ENCODE results near the gene NEAT1. TPM values are rescaled to one million over a fixed set of nuclear protein-coding genes. Genes with fewer than 3 reads are reported as not detected.
"Not testable (repeated sequence)": the region's sequence is repeated elsewhere in the genome, so short reads cannot be mapped to it uniquely, and the experiment has no call there.

Gene NEAT1
- total and polyA plus RNA-seq, 2 experiments from 2014 or later: 50.7 to 74.3 TPM

DNA sequence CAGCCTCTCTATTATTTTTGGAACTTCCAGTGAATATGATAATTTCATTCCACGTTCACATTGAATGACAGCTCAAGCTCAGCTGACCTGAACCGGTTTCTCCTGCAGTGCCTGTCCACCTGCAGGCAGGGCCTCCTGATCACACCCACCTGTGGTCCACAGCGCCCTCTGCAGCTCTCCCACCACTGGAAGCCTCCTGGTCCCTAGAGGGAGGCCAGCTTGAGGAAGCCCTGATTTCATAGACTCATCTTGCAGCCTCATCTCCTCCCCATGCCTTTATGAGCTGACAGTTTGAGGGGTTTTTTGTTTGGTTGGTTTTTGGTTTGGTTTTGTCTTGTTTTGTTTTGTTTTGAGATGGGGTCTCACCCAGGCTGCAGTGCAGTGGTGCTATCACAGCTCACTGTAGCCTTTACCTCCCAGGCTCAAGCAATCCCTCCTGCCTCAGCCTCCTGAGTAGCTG is 46.3 kb downstream of the NEAT1 start:
- H3K9me3 ChIP-seq (ENCODE audit: low read depth): no peaks in the 10 kb centered on the region
- H3K4me1 ChIP-seq (ENCODE audit: insufficient read depth): peaks cover 25% of the 10 kb centered on the region
- H3K9me2 ChIP-seq (ENCODE audit: insufficient read depth): no peaks in the 10 kb centered on the region
- 0 out of 2 replicates have a peak overlapping the region, but pooled peaks have one; percentile 3 for H3K27ac ChIP-seq
- H3K79me2 ChIP-seq (ENCODE audit: insufficient read depth): peaks cover 65% of the 10 kb centered on the region
- H3K4me3 ChIP-seq: no peak overlapping the region
- no peak overlapping the region for H3K9ac ChIP-seq
- H2AFZ ChIP-seq: no peak overlapping the region
- no peaks in the 10 kb centered on the region for H3K36me3 ChIP-seq (ENCODE audit: low read depth)
- no peak for TF ChIP-seq EZH2 (IDR thresholded peaks at IDR 0.05; ENCODE audit: insufficient read depth, poor library complexity, severe bottlenecking)
- no peak for TF ChIP-seq EZH2phosphoT487 (IDR thresholded peaks at IDR 0.05; ENCODE audit: insufficient read depth, low read depth)
- H3K27me3 ChIP-seq (replicated peaks; ENCODE audit: insufficient read depth): no peaks in the 10 kb centered on the region
- peak; percentile 52 for DNase-seq
- peaks cover 27% of the 10 kb centered on the region for H3F3A ChIP-seq (ENCODE audit: insufficient read depth)
- WGBS, 2 experiments (ENCODE audit: low coverage in 1 of 2, low lambda C conversion rate in 2 of 2, missing lambda C conversion rate in 2 of 2): 22 to 31% methylated on average over 3 of the region's 3 CpGs
- in situ Hi-C loops (cut with MboI): no loop called here
- no peak overlapping the region for H3K4me2 ChIP-seq (ENCODE audit: unreplicated experiment)
- H4K20me1 ChIP-seq (ENCODE audit: insufficient read depth): no peaks in the 10 kb centered on the region

DNA sequence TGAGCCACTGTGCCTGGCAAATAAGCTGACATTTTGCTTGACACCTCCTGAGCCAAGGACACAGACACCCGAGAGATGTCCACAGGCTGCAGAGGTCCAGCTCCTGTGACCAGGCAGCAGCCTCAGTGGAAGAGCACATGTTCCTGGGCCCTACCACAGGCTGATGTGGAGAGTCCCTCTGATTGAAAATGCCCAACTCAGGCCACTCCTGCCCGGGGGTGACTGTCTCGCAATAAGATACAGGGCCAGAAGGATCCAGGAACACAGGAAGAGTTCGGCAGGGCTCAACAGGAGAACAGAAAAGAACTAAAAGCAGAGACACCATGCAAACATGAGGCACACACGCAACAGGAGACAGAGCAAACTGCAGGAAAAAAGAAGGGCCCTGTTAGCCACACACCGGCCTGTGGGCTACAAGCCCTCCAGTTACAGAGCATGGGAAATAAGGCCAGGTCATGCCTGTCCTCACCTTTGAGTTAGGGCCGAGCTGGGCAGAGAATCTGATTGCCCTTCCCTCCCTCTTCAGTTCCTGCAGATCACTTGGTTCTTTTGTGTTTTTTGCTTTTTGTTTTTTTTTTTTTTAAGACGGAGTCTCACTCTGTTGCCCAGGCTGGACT is 47.9 kb downstream of the NEAT1 start:
- peak overlapping the region; percentile 99 for H3K27ac ChIP-seq
- TF ChIP-seq EZH2 (IDR thresholded peaks at IDR 0.05; ENCODE audit: insufficient read depth, poor library complexity, severe bottlenecking) (no peak), EZH2phosphoT487 (IDR thresholded peaks at IDR 0.05; ENCODE audit: insufficient read depth, low read depth) (no peak)
- H3K27me3 ChIP-seq (replicated peaks; ENCODE audit: insufficient read depth): no peaks in the 10 kb centered on the region
- peak overlapping the region; percentile 87; the same call in 1 of the 2 replicates for H3K9ac ChIP-seq
- H3K4me3 ChIP-seq: no peak overlapping the region
- H2AFZ ChIP-seq: no peak overlapping the region
- H3K79me2 ChIP-seq (ENCODE audit: insufficient read depth): peaks cover 81% of the 10 kb centered on the region
- no peaks in the 10 kb centered on the region for H3K36me3 ChIP-seq (ENCODE audit: low read depth)
- DNase-seq: no peak
- no peaks in the 10 kb centered on the region for H3K9me2 ChIP-seq (ENCODE audit: insufficient read depth)
- no peak overlapping the region for H3K4me2 ChIP-seq (ENCODE audit: unreplicated experiment)
- H4K20me1 ChIP-seq (ENCODE audit: insufficient read depth): no peaks in the 10 kb centered on the region
- WGBS, 2 experiments (ENCODE audit: low coverage in 1 of 2, low lambda C conversion rate in 2 of 2, missing lambda C conversion rate in 2 of 2): 61 to 66% methylated on average over 8 of the region's 8 CpGs
- H3F3A ChIP-seq (ENCODE audit: insufficient read depth): peaks cover 30% of the 10 kb centered on the region
- H3K4me1 ChIP-seq (ENCODE audit: insufficient read depth): peaks cover 25% of the 10 kb centered on the region
- in situ Hi-C loops (cut with MboI): no loop called here
- no peaks in the 10 kb centered on the region for H3K9me3 ChIP-seq (ENCODE audit: low read depth)

DNA sequence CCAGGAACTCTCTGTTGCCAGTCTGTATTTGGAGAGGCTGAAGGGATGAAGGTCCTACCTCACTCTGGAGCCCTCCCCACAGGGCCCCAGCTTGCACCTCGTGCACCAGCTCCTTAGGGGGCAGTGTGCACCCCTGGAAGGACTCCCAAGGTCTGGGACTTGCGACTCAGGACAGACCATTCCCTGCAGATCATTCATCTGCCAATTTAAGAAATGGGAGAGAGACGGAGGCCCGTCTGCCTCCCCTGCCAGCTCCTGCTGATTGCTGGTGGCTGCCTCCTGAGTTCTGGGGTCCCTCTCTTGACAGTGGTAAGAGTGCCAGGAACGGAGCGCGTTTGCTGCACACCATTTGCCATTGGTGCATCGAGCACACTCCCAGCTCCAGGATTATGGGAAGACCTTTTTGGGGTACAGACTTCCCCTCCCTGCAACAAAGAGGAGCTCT is 48.9 kb downstream of the NEAT1 start:
- H2AFZ ChIP-seq: no peak overlapping the region
- peaks cover 29% of the 10 kb centered on the region for H3K4me1 ChIP-seq (ENCODE audit: insufficient read depth)
- DNase-seq: peak; percentile 85
- H3F3A ChIP-seq (ENCODE audit: insufficient read depth): peaks cover 35% of the 10 kb centered on the region
- H3K9me3 ChIP-seq (ENCODE audit: low read depth): no peaks in the 10 kb centered on the region
- H3K27me3 ChIP-seq (replicated peaks; ENCODE audit: insufficient read depth): no peaks in the 10 kb centered on the region
- peak overlapping the region; percentile 87 for H3K9ac ChIP-seq
- no peaks in the 10 kb centered on the region for H3K36me3 ChIP-seq (ENCODE audit: low read depth)
- peak overlapping the region; percentile 64 for H3K4me2 ChIP-seq (ENCODE audit: unreplicated experiment)
- H4K20me1 ChIP-seq (ENCODE audit: insufficient read depth): no peaks in the 10 kb centered on the region
- in situ Hi-C loops (cut with MboI): no loop called here
- no peaks in the 10 kb centered on the region for H3K9me2 ChIP-seq (ENCODE audit: insufficient read depth)
- peak overlapping the region; percentile 99 for H3K27ac ChIP-seq
- TF ChIP-seq EZH2phosphoT487 (IDR thresholded peaks at IDR 0.05; ENCODE audit: insufficient read depth, low read depth) (no peak), EZH2 (IDR thresholded peaks at IDR 0.05; ENCODE audit: insufficient read depth, poor library complexity, severe bottlenecking) (no peak)
- peak overlapping the region; percentile 31 for H3K4me3 ChIP-seq
- H3K79me2 ChIP-seq (ENCODE audit: insufficient read depth): peaks cover 84% of the 10 kb centered on the region
- WGBS, 2 experiments (ENCODE audit: low coverage in 1 of 2, low lambda C conversion rate in 2 of 2, missing lambda C conversion rate in 2 of 2): 44 to 47% methylated on average over 7 to 8 of the region's 8 CpGs

DNA sequence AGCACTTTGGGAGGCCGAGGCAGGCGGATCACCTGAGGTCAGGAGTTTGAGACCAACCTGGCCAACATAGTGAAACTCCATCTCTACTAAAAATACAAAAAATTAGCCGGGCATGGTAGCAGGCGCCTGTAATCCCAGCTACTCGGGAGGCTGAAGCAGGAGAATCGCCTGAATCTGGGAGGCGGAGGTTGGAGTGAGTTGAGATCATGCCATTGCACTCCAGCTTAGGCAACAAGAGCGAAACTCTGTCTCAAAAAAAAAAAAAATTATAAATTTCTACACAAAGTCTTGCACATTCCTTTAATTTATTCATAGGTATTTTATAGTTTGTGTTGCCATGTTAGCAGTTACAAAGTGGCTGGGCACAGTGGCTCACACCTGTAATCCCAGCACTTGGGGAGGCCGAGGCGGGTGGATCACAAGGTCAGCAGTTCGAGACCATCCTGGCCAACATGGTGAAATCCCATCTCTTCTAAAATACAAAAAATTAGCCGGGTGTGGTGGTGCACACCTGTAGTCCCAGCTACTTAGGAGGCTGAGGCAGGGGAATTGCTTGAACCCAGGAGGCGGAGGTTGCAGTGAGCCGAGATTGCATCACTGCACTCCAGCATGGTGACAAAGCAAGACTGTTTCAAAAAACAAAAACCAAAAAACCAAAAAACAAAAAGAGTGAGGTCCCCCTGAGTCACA is 50.1 kb downstream of the NEAT1 start:
- Histone ChIP-seq H3F3A (ENCODE audit: insufficient read depth) (peaks cover 39% of the 10 kb centered on the region), H3K27ac (peak overlapping the region; percentile 99), H3K79me2 (ENCODE audit: insufficient read depth) (peaks cover 93% of the 10 kb centered on the region), H3K4me3 (peak overlapping the region; percentile 34; the same call in 1 of the 2 replicates), H3K4me2 (ENCODE audit: unreplicated experiment) (peak overlapping the region; percentile 53), H3K4me1 (ENCODE audit: insufficient read depth) (peaks cover 34% of the 10 kb centered on the region), H3K9ac (peak overlapping the region; percentile 85)
- H3K36me3 ChIP-seq (ENCODE audit: low read depth); H3K9me3 ChIP-seq (ENCODE audit: low read depth); H4K20me1 ChIP-seq (ENCODE audit: insufficient read depth); H3K9me2 ChIP-seq (ENCODE audit: insufficient read depth); DNase-seq; in situ Hi-C loops (cut with MboI); H3K27me3 ChIP-seq (replicated peaks; ENCODE audit: insufficient read depth); H2AFZ ChIP-seq: not testable (repeated sequence)
- 93 to 94% methylated on average over 14 of the region's 14 CpGs for WGBS, 2 experiments (ENCODE audit: low coverage in 1 of 2, low lambda C conversion rate in 2 of 2, missing lambda C conversion rate in 2 of 2)
